Glomerular endothelial cell (primary cell): ENCODE results near the gene MYCN. TPM values are rescaled to one million over a fixed set of nuclear protein-coding genes. Genes with fewer than 3 reads are reported as not detected.
A peak's percentile ranks its signal among the peaks of the same experiment; 100 is the strongest.
"Not testable (repeated sequence)": the region's sequence is repeated elsewhere in the genome, so short reads cannot be mapped to it uniquely, and the experiment has no call there.

ENCODE experiments used
- DNase-seq: peaks from one replicate; pipeline ENCODE4 v3.0.0-alpha.2; 2011; ENCODE audit warnings: low read depth, low spot score; ENCODE audit errors: extremely low read depth
- total RNA-seq: library from RNA; depleted of rRNA; stranded (reverse); fragments of >200 nt; gene quantifications from 2 replicates; pipeline ENCODE4 v1.2.3, GENCODE V29; 2015

The MYCN gene
- total RNA-seq, 1 donor from 2014 or later, result 6.5 TPM

- no peak for DNase-seq
These were observed 32.7 kb upstream of the MYCN start for GRCh38 chr2:15907461-15908324.

- DNase-seq, result no peak
These were observed 32.0 kb upstream of the MYCN start for GRCh38 chr2:15908371-15908770.

GRCh38 chr2:15909157-15909556, 31.2 kb upstream of the MYCN start:
- no peak for DNase-seq

- no peak for DNase-seq
These were observed 30.6 kb upstream of the MYCN start for GRCh38 chr2:15909736-15910135.

- not testable (repeated sequence) for DNase-seq
These were observed 29.1 kb upstream of the MYCN start for GRCh38 chr2:15911270-15911669.

GRCh38 chr2:15911686-15912085, 28.7 kb upstream of the MYCN start:
- no peak for DNase-seq

GRCh38 chr2:15912203-15912602, 28.1 kb upstream of the MYCN start:
- peak; percentile 36 for DNase-seq

- no peak for DNase-seq
These were observed 27.2 kb upstream of the MYCN start for GRCh38 chr2:15913146-15913545.

- no peak for DNase-seq
These were observed 25.6 kb upstream of the MYCN start for GRCh38 chr2:15914596-15915385.

- DNase-seq, result not testable (repeated sequence)
These were observed 24.8 kb upstream of the MYCN start for GRCh38 chr2:15915546-15915945.

- DNase-seq, result no peak
These were observed 24.0 kb upstream of the MYCN start for GRCh38 chr2:15916336-15916735.

GRCh38 chr2:15918761-15919356, 21.5 kb upstream of the MYCN start:
- DNase-seq, result no peak

- no peak for DNase-seq
These were observed 20.5 kb upstream of the MYCN start for GRCh38 chr2:15919716-15920434.

- DNase-seq, result no peak
These were observed 19.7 kb upstream of the MYCN start for GRCh38 chr2:15920696-15921095.

GRCh38 chr2:15923597-15923996, 16.8 kb upstream of the MYCN start:
- DNase-seq, result no peak

- no peak for DNase-seq
These were observed 14.5 kb upstream of the MYCN start for GRCh38 chr2:15925819-15926218.

- no peak for DNase-seq
These were observed 14.1 kb upstream of the MYCN start for GRCh38 chr2:15926252-15926651.

- DNase-seq, result no peak
These were observed 12.7 kb upstream of the MYCN start for GRCh38 chr2:15927551-15928218.

- DNase-seq, result not testable (repeated sequence)
These were observed 11.3 kb upstream of the MYCN start for GRCh38 chr2:15929008-15929407.

GRCh38 chr2:15929861-15930260, 10.5 kb upstream of the MYCN start:
- no peak for DNase-seq
